GM19463 (cell line): ENCODE results near the gene DTHD1.
A peak's percentile ranks its signal among the peaks of the same experiment; 100 is the strongest.

Experiments
- ATAC-seq: cut with Tn5 transposase; IDR thresholded peaks from one replicate; pipeline ENCODE4 v1.9.1; 2021; ENCODE audit warnings: mild to moderate bottlenecking, moderate library complexity; ENCODE audit not compliant: unreplicated experiment

The DTHD1 gene

GRCh38 chr4:36338973-36339372 lies 57.6 kb downstream of the DTHD1 start:
- ATAC-seq = no peak

DNA sequence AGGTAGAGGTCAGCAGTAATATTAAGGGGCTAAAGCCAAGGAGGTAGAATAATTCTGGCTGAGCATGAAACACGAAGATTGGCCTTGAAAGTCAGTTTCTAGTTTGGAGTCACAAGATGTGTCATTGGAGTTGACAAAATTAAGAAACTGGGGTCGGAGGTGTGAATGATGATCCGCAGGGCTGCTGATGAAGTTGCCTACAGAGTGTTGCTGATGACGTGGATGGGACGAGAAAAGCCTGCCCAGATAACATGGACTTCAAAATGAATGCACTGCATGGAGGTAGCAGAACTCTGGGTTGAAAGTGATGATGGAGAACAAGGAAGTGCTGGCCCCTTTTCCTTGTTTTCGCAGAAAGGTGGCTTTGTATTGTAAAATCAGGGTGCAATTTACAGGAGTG lies 60.5 kb downstream of the DTHD1 start:
- no peak for ATAC-seq

- no peak for ATAC-seq
Measured at GRCh38 chr4:36343501-36344175, 62.2 kb downstream of the DTHD1 start.

DNA sequence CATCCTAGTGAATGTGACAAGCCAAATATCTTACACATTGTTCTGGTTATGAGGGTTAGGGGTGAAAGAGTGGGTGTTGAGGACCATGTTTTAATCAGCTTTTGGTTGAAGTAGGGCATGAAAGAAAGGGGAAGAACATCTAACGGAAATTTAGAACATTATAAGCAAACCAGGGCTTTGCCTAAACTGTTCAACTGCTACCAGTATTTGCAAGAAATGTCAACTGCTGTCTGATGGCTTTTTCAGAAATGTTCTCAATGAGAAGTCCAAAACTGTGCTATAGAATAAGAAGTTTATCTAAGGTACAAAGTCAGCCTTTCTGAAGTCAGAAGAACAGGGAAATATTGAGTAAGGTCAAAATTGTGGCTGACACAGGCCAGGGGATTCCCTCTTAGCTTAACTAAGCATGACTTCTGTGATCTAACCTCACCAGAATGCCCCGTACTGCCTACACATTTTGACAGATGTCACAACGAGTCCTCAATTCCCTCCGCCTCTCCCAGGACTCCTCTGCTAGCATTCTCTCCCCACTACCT lies 67.1 kb downstream of the DTHD1 start:
- peak; percentile 94 for ATAC-seq

GRCh38 chr4:36349938-36350549 lies 68.6 kb downstream of the DTHD1 start:
- no peak for ATAC-seq

DNA sequence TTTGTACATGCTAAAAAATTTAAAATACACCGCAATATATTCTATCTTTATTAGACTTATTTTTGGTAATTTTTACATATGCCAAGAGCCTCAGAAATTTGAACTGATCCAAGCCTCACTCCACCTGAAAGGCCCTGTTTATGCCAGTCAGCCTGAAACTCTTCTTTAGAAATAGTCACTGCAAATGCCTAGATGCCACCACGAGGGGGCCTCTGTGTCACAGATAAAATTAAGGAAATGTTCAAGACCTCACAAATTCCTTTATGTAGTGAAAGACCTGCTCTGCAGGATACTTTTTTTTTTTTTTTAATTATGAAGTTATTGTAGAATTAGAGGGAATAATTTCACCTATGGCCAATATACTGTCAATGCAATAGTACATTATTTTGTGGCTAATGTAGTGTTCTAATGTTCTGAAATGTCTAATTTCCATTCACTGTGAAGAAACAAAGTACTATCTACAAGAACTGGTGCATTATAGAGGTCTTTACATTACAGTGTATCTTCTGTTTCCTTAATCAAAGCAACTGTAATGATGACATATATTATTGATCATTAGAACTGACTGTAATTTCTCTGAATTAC lies 69.8 kb downstream of the DTHD1 start:
- ATAC-seq = no peak

- no peak for ATAC-seq
Measured at GRCh38 chr4:36353998-36354397, 72.6 kb downstream of the DTHD1 start.

DNA sequence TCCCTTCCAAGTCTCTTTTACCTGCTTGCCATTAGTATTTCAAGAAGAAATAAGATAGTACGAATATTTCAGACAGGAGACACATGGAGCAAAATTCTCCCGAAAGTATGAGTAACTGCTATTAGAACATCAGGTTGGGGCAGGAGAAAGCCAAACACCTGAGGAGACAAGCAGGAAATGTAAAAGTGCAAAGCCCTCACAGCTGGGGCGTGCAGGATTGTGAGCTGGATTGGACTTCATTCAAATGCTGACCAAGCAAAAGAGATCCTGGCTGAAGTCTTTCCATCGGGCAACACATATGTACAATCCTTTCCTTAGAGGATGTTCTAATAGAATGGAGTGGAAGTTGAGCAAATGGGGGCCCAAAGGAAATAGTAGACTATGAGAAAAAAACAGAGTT lies 76.8 kb downstream of the DTHD1 start:
- no peak for ATAC-seq

DNA sequence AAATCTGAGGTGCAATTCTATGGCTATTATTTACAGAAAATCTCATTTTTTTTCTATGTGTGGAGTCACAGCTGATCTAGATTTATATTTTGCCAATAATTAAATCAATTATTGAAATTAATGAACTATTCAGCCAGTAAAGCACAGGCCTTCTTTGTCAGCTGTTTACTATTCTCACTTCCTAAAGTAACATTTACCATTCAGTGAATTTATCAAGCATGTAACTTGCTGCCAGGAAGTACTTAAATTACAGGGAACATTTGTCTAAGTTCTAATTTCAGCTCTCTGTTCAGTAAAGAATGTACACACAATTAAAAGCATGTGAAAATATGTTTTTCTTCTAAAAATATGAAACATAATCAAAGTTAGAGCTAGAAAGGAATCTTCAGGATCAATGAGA lies 79.3 kb downstream of the DTHD1 start:
- ATAC-seq = no peak

DNA sequence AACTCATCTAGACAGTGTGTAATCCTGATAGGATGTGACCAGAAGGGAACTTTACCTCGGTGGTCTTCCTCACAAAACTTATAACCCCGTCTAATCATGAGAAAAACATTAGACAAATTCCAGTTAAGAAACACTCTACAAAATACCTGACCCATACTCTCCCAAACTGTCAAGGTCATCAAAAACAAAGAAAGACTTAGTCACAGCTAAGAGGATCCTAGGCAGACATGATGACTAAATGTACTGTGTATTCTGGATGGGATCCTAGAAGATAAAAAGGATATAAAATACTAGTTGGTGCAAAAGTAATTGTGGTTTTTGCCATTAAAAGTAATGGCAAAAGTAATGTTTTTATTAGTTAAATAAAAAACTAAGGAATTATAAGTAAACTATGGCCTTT lies 81.6 kb downstream of the DTHD1 start:
- no peak for ATAC-seq

DNA sequence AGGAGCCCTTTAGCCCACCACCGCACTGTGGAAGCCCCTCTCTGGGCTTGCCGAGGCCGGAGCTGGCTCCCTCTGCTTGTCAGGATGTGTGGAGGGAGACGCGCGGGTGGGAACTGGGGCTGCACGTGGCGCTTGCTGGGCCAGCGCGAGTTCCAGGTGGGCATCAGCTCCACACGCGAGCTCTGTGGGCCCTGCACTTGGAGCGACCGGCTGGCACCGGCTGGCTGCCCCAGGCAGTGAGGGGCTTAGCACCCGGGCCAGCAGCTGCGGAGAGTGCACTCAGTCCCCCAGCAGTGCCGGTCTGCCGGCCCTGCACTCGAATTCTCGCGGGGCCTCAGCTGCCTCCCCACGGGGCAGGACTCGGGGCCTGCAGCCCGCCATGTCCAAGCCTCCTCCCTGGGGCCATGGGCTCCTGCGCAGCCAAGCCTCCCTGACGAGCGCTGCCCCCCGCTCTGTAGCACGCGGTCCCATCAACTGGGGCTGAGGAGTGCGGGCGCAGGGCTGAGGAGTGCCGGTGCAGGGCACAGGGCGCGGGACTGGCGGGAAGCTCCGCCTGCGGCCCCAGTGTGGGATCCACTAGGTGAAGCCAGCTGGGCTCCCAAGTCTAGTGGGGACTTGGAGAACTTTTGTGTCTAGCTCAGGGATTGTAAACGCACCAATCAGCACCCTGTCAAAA lies 93.6 kb downstream of the DTHD1 start:
- ATAC-seq = no peak

DNA sequence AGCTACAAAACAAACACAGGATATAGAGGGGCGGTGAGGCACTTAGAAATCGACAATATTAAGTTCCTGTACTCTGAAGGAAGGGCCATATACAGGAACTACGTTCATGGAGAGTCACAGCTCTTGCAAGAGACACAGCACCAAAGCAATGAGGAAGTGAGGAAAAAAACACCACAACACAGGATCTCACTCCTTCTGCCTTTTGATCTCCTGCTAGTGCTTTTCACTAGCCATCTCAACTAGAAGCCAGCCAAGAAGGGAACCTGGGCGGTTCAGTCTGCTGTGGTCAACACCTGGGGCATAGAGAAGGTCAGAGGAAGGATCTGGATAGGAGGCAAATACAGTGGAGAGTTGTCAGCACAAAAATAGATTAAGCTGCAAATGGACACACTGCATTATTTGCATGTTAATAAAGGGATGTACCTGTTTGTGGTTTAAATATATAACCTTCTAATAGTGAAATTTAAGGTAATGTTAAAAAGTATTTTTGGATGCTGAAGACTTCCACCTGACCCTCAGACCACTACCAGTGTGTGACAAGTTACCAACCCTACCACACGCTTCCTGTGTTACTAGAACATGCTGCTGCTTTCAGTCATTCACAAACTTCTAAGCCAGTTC lies 104.6 kb downstream of the DTHD1 start:
- peak; percentile 82 for ATAC-seq

- ATAC-seq = no peak
Measured at GRCh38 chr4:36386691-36387090, 105.3 kb downstream of the DTHD1 start.

- ATAC-seq = no peak
Measured at GRCh38 chr4:36388710-36389109, 107.3 kb downstream of the DTHD1 start.

GRCh38 chr4:36391411-36391810 lies 110.0 kb downstream of the DTHD1 start:
- no peak for ATAC-seq

DNA sequence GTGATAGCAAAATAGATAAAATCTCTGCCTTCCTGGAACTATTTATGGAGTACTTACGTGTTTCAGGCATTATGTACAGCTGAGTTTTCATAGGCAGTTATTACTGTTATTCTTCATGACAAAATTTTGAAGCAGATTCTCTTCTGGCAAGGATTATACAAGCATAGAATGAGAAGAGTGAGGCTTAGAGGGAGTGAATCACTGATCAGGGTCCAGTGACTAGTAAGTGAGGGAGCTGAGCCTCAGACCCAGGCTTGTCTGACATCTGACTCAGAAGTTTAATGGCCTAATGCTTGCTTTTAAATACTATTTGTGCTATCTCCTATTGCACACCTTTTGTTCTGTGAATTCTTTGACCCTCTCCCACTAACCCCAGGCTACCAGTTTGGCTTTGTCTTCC lies 110.6 kb downstream of the DTHD1 start:
- ATAC-seq = no peak

- ATAC-seq = no peak
Measured at GRCh38 chr4:36392916-36393315, 111.5 kb downstream of the DTHD1 start.
